ENCODE results near the gene AMER2.

AMER2 gene

GRCh38 chr13:25168790-25169189, 3.3 kb downstream of the AMER2 start:
- no peak overlapping the region for H3K27ac ChIP-seq (ENCODE audit: low read depth, low read length)
- no peaks in the 10 kb centered on the region for H3K36me3 ChIP-seq (ENCODE audit: control insufficient read depth, low read length)
- no peak overlapping the region for H3K4me2 ChIP-seq (ENCODE audit: low read length)
- H3K9me2 ChIP-seq (replicated peaks; ENCODE audit: control insufficient read depth, low read length): no peaks in the 10 kb centered on the region
- H3K4me1 ChIP-seq (ENCODE audit: control insufficient read depth, low read length): no peaks in the 10 kb centered on the region
- TF ChIP-seq CTCF (IDR thresholded peaks at IDR 0.05; ENCODE audit: low read depth, low read length, poor library complexity, severe bottlenecking) (no peak), EZH2phosphoT487 (IDR thresholded peaks at IDR 0.05; ENCODE audit: borderline replicate concordance, low read length) (no peak)
- H4K20me1 ChIP-seq (ENCODE audit: control insufficient read depth, insufficient read depth, low read depth, low read length): no peaks in the 10 kb centered on the region
- H3K9me3 ChIP-seq (ENCODE audit: control insufficient read depth, insufficient read depth, low read length): no peaks in the 10 kb centered on the region
- H3K4me3 ChIP-seq (ENCODE audit: low read length): no peak overlapping the region
- H3F3A ChIP-seq (ENCODE audit: control insufficient read depth, insufficient read depth): no peaks in the 10 kb centered on the region
- peaks cover 10% of the 10 kb centered on the region for H3K27me3 ChIP-seq (ENCODE audit: control insufficient read depth, low read length)
- H3K79me2 ChIP-seq (ENCODE audit: control insufficient read depth, low read length): no peaks in the 10 kb centered on the region

GRCh38 chr13:25167382-25168174, 4.5 kb downstream of the AMER2 start:
- H4K20me1 ChIP-seq (ENCODE audit: control insufficient read depth, insufficient read depth, low read depth, low read length): no peaks in the 10 kb centered on the region
- no peaks in the 10 kb centered on the region for H3K9me3 ChIP-seq (ENCODE audit: control insufficient read depth, insufficient read depth, low read length)
- H3K4me2 ChIP-seq (ENCODE audit: low read length): no peak overlapping the region
- peaks cover 10% of the 10 kb centered on the region for H3K27me3 ChIP-seq (ENCODE audit: control insufficient read depth, low read length)
- H3K9me2 ChIP-seq (replicated peaks; ENCODE audit: control insufficient read depth, low read length): no peaks in the 10 kb centered on the region
- no peak overlapping the region for H3K27ac ChIP-seq (ENCODE audit: low read depth, low read length)
- H3K36me3 ChIP-seq (ENCODE audit: control insufficient read depth, low read length): no peaks in the 10 kb centered on the region
- no peaks in the 10 kb centered on the region for H3F3A ChIP-seq (ENCODE audit: control insufficient read depth, insufficient read depth)
- no peak for TF ChIP-seq CTCF (IDR thresholded peaks at IDR 0.05; ENCODE audit: low read depth, low read length, poor library complexity, severe bottlenecking)
- no peak for TF ChIP-seq EZH2phosphoT487 (IDR thresholded peaks at IDR 0.05; ENCODE audit: borderline replicate concordance, low read length)
- H3K79me2 ChIP-seq (ENCODE audit: control insufficient read depth, low read length): no peaks in the 10 kb centered on the region
- H3K4me3 ChIP-seq (ENCODE audit: low read length): no peak overlapping the region
- H3K4me1 ChIP-seq (ENCODE audit: control insufficient read depth, low read length): no peaks in the 10 kb centered on the region

- no peak overlapping the region for H3K27ac ChIP-seq (ENCODE audit: low read depth, low read length)
- no peaks in the 10 kb centered on the region for H3K9me3 ChIP-seq (ENCODE audit: control insufficient read depth, insufficient read depth, low read length)
- no peaks in the 10 kb centered on the region for H3K36me3 ChIP-seq (ENCODE audit: control insufficient read depth, low read length)
- no peak overlapping the region for H3K4me3 ChIP-seq (ENCODE audit: low read length)
- H3F3A ChIP-seq (ENCODE audit: control insufficient read depth, insufficient read depth): no peaks in the 10 kb centered on the region
- H3K27me3 ChIP-seq (ENCODE audit: control insufficient read depth, low read length): peaks cover 10% of the 10 kb centered on the region
- H3K9me2 ChIP-seq (replicated peaks; ENCODE audit: control insufficient read depth, low read length): no peaks in the 10 kb centered on the region
- H3K79me2 ChIP-seq (ENCODE audit: control insufficient read depth, low read length): no peaks in the 10 kb centered on the region
- H3K4me1 ChIP-seq (ENCODE audit: control insufficient read depth, low read length): no peaks in the 10 kb centered on the region
- TF ChIP-seq EZH2phosphoT487 (IDR thresholded peaks at IDR 0.05; ENCODE audit: borderline replicate concordance, low read length): no peak
- TF ChIP-seq CTCF (IDR thresholded peaks at IDR 0.05; ENCODE audit: low read depth, low read length, poor library complexity, severe bottlenecking): no peak
- no peaks in the 10 kb centered on the region for H4K20me1 ChIP-seq (ENCODE audit: control insufficient read depth, insufficient read depth, low read depth, low read length)
- no peak overlapping the region for H3K4me2 ChIP-seq (ENCODE audit: low read length)
Observed at GRCh38 chr13:25166306-25166705, 5.8 kb downstream of the AMER2 start.
